22Rv1 (cell line): ENCODE data around the gene AR.

Experiments used
- ZFX ChIP-seq: fragments of 450-650 bp; IDR thresholded peaks from 2 replicates; pipeline ENCODE4 v1.6.1; 2017; ENCODE audit warnings: antibody characterized with exemption, borderline replicate concordance
- TF ChIP-seq, protein P1 (sequence below): fragments of 450-650 bp; IDR thresholded peaks from 2 replicates; pipeline ENCODE4 v1.5.1; 2017; ENCODE audit warnings: mild to moderate bottlenecking

DNA sequence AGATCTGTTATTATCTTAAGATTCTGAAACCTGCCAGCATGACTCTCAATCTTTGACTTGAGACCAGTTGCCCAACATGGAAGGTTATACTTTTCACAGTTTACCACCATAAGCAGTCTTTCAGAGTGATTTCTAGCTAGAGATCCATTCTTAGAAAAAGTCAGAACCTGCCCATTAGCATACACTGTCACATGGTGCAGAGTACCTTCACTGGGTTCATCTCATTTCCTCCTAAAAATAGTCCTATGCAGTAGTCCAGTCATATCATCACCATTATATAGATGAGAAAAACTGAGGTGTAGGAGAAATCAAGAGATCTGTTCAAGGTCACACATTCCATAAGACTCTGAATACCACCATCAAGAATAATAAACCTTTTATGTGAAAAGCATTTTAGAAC, 153.6 kb downstream of the AR start:
- TF ChIP-seq, protein P1, sequence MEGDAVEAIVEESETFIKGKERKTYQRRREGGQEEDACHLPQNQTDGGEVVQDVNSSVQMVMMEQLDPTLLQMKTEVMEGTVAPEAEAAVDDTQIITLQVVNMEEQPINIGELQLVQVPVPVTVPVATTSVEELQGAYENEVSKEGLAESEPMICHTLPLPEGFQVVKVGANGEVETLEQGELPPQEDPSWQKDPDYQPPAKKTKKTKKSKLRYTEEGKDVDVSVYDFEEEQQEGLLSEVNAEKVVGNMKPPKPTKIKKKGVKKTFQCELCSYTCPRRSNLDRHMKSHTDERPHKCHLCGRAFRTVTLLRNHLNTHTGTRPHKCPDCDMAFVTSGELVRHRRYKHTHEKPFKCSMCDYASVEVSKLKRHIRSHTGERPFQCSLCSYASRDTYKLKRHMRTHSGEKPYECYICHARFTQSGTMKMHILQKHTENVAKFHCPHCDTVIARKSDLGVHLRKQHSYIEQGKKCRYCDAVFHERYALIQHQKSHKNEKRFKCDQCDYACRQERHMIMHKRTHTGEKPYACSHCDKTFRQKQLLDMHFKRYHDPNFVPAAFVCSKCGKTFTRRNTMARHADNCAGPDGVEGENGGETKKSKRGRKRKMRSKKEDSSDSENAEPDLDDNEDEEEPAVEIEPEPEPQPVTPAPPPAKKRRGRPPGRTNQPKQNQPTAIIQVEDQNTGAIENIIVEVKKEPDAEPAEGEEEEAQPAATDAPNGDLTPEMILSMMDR, result no peak
- TF ChIP-seq ZFX, result no peak
